Activated CD8-positive, alpha-beta T cell treated with anti-CD3 and anti-CD28 coated beads for 36 hours (primary cell): ENCODE measurements around the gene TTYH2. TPM values are rescaled to one million over a fixed set of nuclear protein-coding genes. Genes with fewer than 3 reads are reported as not detected.

ENCODE experiments used
- ATAC-seq: fragments of 200-7000 bp; cut with Tn5 transposase; one replicate; pipeline ENCODE4 v1.10.0; 2021; ENCODE audit warnings: mild to moderate bottlenecking, moderate library complexity
- CTCF ChIA-PET: fragments of 350-600 bp; sonication (Branson Sonifier 250); formaldehyde crosslinking; loops from one replicate; lab custom pipeline; 2021; ENCODE audit warnings: antibody characterized with exemption; lab: Charles Lee
- POLR2A ChIA-PET: fragments of 350-600 bp; sonication (Branson Sonifier 250); formaldehyde crosslinking; loops from one replicate; lab custom pipeline; 2021; ENCODE audit warnings: antibody characterized with exemption; lab: Charles Lee
- DNase-seq: peaks from one replicate; pipeline ENCODE4 v3.0.0-alpha.2; 2020
- H3K27ac Mint-ChIP-seq: one replicate; pipeline ENCODE4 v1.8.0; 2021; ENCODE audit warnings: mild to moderate bottlenecking, mixed read lengths
- H3K27me3 Mint-ChIP-seq: one replicate; pipeline ENCODE4 v1.8.0; 2021; ENCODE audit warnings: mixed read lengths
- H3K36me3 Mint-ChIP-seq: one replicate; pipeline ENCODE4 v1.8.0; 2021; ENCODE audit warnings: low read depth, mixed read lengths
- H3K4me1 Mint-ChIP-seq: one replicate; pipeline ENCODE4 v1.8.0; 2021; ENCODE audit warnings: low read depth, mixed read lengths
- H3K4me3 Mint-ChIP-seq: one replicate; pipeline ENCODE4 v1.8.0; 2021; ENCODE audit warnings: mild to moderate bottlenecking, moderate library complexity, mixed read lengths
- H3K9me3 Mint-ChIP-seq: one replicate; pipeline ENCODE4 v1.8.0; 2021; ENCODE audit warnings: mixed read lengths
- CTCF ChIP-seq: fragments of 200-600 bp; IDR thresholded peaks from one replicate; pipeline ENCODE4 v1.8.0; 2022; ENCODE audit warnings: antibody characterized with exemption, mild to moderate bottlenecking
- intact Hi-C: fragments of 100-400 bp; cut with micrococcal nuclease; formaldehyde crosslinking; loops from one replicate; pipeline ENCODE4 v1.10.0; 2022
- total RNA-seq, 2 experiments: library from RNA; stranded (reverse); gene quantifications; one replicate each; pipeline ENCODE4 v1.2.3, GENCODE V29; 2021

The TTYH2 gene
- total RNA-seq, 2 experiments from 2014 or later: 3.4 to 4.9 TPM

DNA sequence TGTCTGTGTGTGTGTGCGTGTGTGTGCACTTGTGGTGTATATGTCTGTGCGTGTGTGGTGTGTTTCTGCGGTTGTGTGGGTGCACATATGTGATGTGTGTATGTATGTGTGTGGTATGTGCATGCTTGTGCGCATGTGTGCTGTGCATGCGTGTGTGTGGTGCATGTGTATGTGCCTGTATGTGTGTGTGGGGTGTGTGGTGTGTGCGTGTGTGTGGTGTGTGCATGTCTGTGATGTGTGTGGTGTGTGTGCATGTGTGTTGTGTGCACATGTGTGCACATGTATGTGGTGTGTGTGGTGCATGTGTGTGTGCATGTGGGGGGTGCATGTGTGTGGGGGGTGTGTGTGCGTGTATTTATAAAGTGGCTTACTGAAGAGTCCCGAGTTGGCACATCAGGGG is 37.7 kb downstream of the TTYH2 start:
- intact Hi-C loops: no loop called here
- no peak overlapping the region for H3K4me3 Mint-ChIP-seq
- no peaks in the 10 kb centered on the region for H3K27me3 Mint-ChIP-seq
- ChIA-PET CTCF (no interaction called here), POLR2A (interaction anchor here (0.7 kb wide), 1 partner anchor 46 kb away, joined by 3 read pairs; no protein-coding TSS in a partner anchor)
- no peak for ATAC-seq
- no peak overlapping the region for H3K27ac Mint-ChIP-seq
- H3K36me3 Mint-ChIP-seq: no peaks in the 10 kb centered on the region
- H3K4me1 Mint-ChIP-seq: no peaks in the 10 kb centered on the region
- no peak for TF ChIP-seq CTCF
- no peaks in the 10 kb centered on the region for H3K9me3 Mint-ChIP-seq
- no peak for DNase-seq

GRCh38 chr17:74251569-74251968 is 38.2 kb downstream of the TTYH2 start:
- intact Hi-C loops: no loop called here
- no peak for DNase-seq
- H3K27me3 Mint-ChIP-seq: no peaks in the 10 kb centered on the region
- ChIA-PET POLR2A (no interaction called here), CTCF (no interaction called here)
- H3K27ac Mint-ChIP-seq: no peak overlapping the region
- TF ChIP-seq CTCF: no peak
- H3K4me1 Mint-ChIP-seq: no peaks in the 10 kb centered on the region
- no peak overlapping the region for H3K4me3 Mint-ChIP-seq
- no peaks in the 10 kb centered on the region for H3K9me3 Mint-ChIP-seq
- no peaks in the 10 kb centered on the region for H3K36me3 Mint-ChIP-seq
- ATAC-seq: no peak

DNA sequence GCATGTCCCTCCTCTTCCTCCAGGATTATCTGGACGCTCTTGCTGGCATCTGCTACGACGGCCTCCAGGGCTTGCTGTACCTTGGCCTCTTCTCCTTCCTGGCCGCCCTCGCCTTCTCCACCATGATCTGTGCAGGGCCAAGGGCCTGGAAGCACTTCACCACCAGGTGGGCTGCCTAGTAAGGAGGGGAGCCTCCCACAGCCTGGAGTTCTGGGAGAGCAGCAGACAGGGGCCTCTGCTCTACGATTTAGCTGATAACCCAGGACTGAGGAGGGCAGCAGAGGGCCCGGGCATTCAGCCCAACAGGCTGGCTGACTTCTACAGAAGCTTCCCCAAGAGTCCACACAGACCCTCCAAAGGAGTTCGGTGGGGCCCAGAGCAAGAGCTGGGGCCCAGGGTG is 38.8 kb downstream of the TTYH2 start:
- TF ChIP-seq CTCF: no peak
- H3K4me3 Mint-ChIP-seq: no peak overlapping the region
- no peaks in the 10 kb centered on the region for H3K9me3 Mint-ChIP-seq
- no peaks in the 10 kb centered on the region for H3K4me1 Mint-ChIP-seq
- no peaks in the 10 kb centered on the region for H3K36me3 Mint-ChIP-seq
- ChIA-PET CTCF (interaction anchor here (1.0 kb wide), 1 partner anchor 116 kb away, joined by 3 read pairs; no protein-coding TSS in a partner anchor), POLR2A (no interaction called here)
- no peak for DNase-seq
- intact Hi-C loops: no loop called here
- no peak for ATAC-seq
- H3K27ac Mint-ChIP-seq: no peak overlapping the region
- no peaks in the 10 kb centered on the region for H3K27me3 Mint-ChIP-seq

- H3K4me1 Mint-ChIP-seq: no peaks in the 10 kb centered on the region
- POLR2A ChIA-PET: no interaction called here
- H3K9me3 Mint-ChIP-seq: no peaks in the 10 kb centered on the region
- no peak overlapping the region for H3K27ac Mint-ChIP-seq
- H3K27me3 Mint-ChIP-seq: no peaks in the 10 kb centered on the region
- intact Hi-C loops: no loop called here
- no peak for ATAC-seq
- H3K36me3 Mint-ChIP-seq: no peaks in the 10 kb centered on the region
- DNase-seq: no peak
- CTCF ChIA-PET: interaction anchor here (1.0 kb wide), 1 partner anchor 115 kb away, joined by 3 read pairs; no protein-coding TSS in a partner anchor
- TF ChIP-seq CTCF: no peak
- no peak overlapping the region for H3K4me3 Mint-ChIP-seq
Observed at GRCh38 chr17:74253036-74253435, 39.7 kb downstream of the TTYH2 start.

DNA sequence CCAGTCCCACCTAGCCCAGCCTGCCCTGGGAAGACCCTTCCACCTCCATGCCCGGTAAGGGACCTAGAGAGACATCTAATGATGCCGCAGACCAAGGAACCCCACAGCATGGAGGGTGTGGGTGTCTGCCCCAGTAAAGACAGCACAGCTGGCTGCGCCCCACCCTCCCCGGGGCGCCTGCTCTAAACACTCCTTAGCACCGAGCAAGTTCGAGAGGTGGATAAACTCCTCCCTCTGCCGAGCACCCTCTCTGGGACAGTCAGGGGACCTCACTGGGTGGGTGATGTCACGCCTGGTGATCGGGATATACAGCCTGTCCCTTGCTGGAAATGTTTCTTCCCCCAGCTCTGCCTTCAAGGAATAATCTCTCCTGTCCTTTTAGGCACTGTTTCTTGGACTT is 43.9 kb downstream of the TTYH2 start:
- CTCF ChIA-PET: no interaction called here
- Mint-ChIP-seq H3K27me3 (no peaks in the 10 kb centered on the region), H3K4me1 (no peaks in the 10 kb centered on the region), H3K4me3 (no peak overlapping the region), H3K36me3 (no peaks in the 10 kb centered on the region), H3K27ac (no peak overlapping the region), H3K9me3 (no peaks in the 10 kb centered on the region)
- intact Hi-C loops: no loop called here
- DNase-seq (no peak), ATAC-seq (no peak)
- no peak for TF ChIP-seq CTCF
- POLR2A ChIA-PET: no interaction called here
